Vagina (tissue), 2 donors: ENCODE results near the gene GRM7.

Experiments used
- POLR2AphosphoS5 ChIP-seq, 2 donors: sonication (generic); formaldehyde crosslinking; IDR thresholded peaks; one replicate each; pipeline ENCODE4 v1.9.0; 2017; ENCODE audit warnings: antibody characterized with exemption in 2 of 2, mild to moderate bottlenecking in 2 of 2, low read depth in 1 of 2; ENCODE audit not compliant: insufficient read depth in 1 of 2
- TF ChIP-seq, protein P1 (sequence below), 3 experiments: fragments of 450-650 bp in 2 of 3; fragments of 200-600 bp in 1 of 3; sonication (generic) in 1 of 3; IDR thresholded peaks; one replicate each; pipeline ENCODE4 v1.5.1; 2017 to 2019; ENCODE audit warnings: antibody characterized with exemption in 3 of 3, mild to moderate bottlenecking in 2 of 3, moderate library complexity in 2 of 3

DNA sequence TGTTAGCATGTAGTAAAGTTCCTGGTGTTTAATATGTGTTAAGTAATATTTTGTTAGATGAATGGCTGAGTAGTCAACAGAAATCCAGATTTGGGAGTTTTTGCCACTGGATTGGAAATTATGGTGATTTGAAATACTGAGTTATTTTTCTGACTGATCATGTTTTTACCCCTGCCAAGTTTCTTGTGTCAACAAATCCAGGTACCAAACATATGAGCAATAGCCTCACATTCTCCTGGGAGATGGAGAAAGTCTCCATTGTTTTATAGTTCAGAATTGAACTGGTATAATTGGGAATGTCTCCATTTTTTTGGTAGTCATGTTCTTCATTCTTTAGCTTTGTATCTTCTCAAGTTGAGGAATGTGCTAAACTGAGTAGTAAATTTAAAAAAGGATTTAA is 873.5 kb downstream of the GRM7 start:
- TF ChIP-seq, protein P1, sequence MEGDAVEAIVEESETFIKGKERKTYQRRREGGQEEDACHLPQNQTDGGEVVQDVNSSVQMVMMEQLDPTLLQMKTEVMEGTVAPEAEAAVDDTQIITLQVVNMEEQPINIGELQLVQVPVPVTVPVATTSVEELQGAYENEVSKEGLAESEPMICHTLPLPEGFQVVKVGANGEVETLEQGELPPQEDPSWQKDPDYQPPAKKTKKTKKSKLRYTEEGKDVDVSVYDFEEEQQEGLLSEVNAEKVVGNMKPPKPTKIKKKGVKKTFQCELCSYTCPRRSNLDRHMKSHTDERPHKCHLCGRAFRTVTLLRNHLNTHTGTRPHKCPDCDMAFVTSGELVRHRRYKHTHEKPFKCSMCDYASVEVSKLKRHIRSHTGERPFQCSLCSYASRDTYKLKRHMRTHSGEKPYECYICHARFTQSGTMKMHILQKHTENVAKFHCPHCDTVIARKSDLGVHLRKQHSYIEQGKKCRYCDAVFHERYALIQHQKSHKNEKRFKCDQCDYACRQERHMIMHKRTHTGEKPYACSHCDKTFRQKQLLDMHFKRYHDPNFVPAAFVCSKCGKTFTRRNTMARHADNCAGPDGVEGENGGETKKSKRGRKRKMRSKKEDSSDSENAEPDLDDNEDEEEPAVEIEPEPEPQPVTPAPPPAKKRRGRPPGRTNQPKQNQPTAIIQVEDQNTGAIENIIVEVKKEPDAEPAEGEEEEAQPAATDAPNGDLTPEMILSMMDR (IDR thresholded peaks at IDR 0.05): no peak
- TF ChIP-seq POLR2AphosphoS5 (IDR thresholded peaks at IDR 0.05; ENCODE audit: insufficient read depth in 1 of 2, low read depth in 1 of 2): no peak
